GM23338 (cell line): ENCODE results near the gene AADAT. TPM values are rescaled to one million over a fixed set of nuclear protein-coding genes. Genes with fewer than 3 reads are reported as not detected.

Experiments used
- ATAC-seq: fragments of 200-7000 bp; cut with Tn5 transposase; 3 replicates; pipeline ENCODE4 v1.9.1; 2020
- DNase-seq: peaks from one replicate; pipeline ENCODE4 v3.0.0-alpha.2; 2015; ENCODE audit warnings: low spot score
- H2AFZ ChIP-seq: fragments of 200-600 bp; sonication (generic); 2 replicates; pipeline ENCODE4 v1.8.0; 2016; ENCODE audit warnings: antibody characterized with exemption, mild to moderate bottlenecking, moderate library complexity
- H3F3A ChIP-seq: fragments of 200-600 bp; sonication (generic); replicated peaks from 2 replicates; pipeline ENCODE4 v1.8.0; 2017; ENCODE audit warnings: antibody characterized with exemption, mixed run types, low read depth
- H3K27ac ChIP-seq: fragments of 200-600 bp; sonication (generic); 2 replicates; pipeline ENCODE4 v1.6.1; 2016; ENCODE audit warnings: low read depth
- H3K27me3 ChIP-seq: fragments of 200-600 bp; sonication (generic); 2 replicates; pipeline ENCODE4 v1.8.0; 2016; ENCODE audit warnings: mild to moderate bottlenecking, mixed run types, moderate library complexity; ENCODE audit not compliant: insufficient read depth
- H3K36me3 ChIP-seq: fragments of 200-600 bp; sonication (generic); 2 replicates; pipeline ENCODE4 v1.8.0; 2016; ENCODE audit warnings: mild to moderate bottlenecking; ENCODE audit not compliant: insufficient read depth
- H3K4me1 ChIP-seq: fragments of 200-600 bp; sonication (generic); 2 replicates; pipeline ENCODE4 v1.8.0; 2016; ENCODE audit warnings: mild to moderate bottlenecking, moderate library complexity; ENCODE audit not compliant: insufficient read depth
- H3K4me2 ChIP-seq: fragments of 200-600 bp; sonication (generic); 2 replicates; pipeline ENCODE4 v1.7.1; 2017; ENCODE audit warnings: mixed run types
- H3K4me3 ChIP-seq: fragments of 200-600 bp; sonication (generic); 2 replicates; pipeline ENCODE4 v1.6.1; 2016; ENCODE audit warnings: mixed run types
- H3K79me2 ChIP-seq: fragments of 200-600 bp; sonication (generic); replicated peaks from 2 replicates; pipeline ENCODE4 v1.8.0; 2017; ENCODE audit warnings: mild to moderate bottlenecking; ENCODE audit not compliant: insufficient read depth
- H3K9me2 ChIP-seq: fragments of 200-600 bp; sonication (generic); 2 replicates; pipeline ENCODE4 v1.8.0; 2017; ENCODE audit not compliant: insufficient read depth
- H4K20me1 ChIP-seq: fragments of 200-600 bp; sonication (generic); replicated peaks from 2 replicates; pipeline ENCODE4 v1.8.0; 2017; ENCODE audit warnings: mild to moderate bottlenecking; ENCODE audit not compliant: insufficient read depth
- H3K27ac Mint-ChIP-seq: 2 replicates; pipeline ENCODE4 v1.8.0; 2020; ENCODE audit warnings: inconsistent platforms, mild to moderate bottlenecking, moderate library complexity, mixed read lengths
- H3K27me3 Mint-ChIP-seq: 3 replicates; pipeline ENCODE4 v1.8.0; 2022; ENCODE audit warnings: low read depth, mild to moderate bottlenecking, moderate library complexity, mixed read lengths, inconsistent platforms; ENCODE audit not compliant: insufficient read depth, poor library complexity
- H3K36me3 Mint-ChIP-seq: 3 replicates; pipeline ENCODE4 v1.8.0; 2021; ENCODE audit warnings: low read depth, mild to moderate bottlenecking, inconsistent platforms, moderate library complexity, mixed read lengths
- H3K4me1 Mint-ChIP-seq: 3 replicates; pipeline ENCODE4 v1.8.0; 2020; ENCODE audit warnings: mild to moderate bottlenecking, inconsistent platforms, mixed read lengths
- H3K4me3 Mint-ChIP-seq: 3 replicates; pipeline ENCODE4 v1.8.0; 2021; ENCODE audit warnings: moderate library complexity, mild to moderate bottlenecking, inconsistent platforms, mixed read lengths
- H3K9me3 Mint-ChIP-seq: 3 replicates; pipeline ENCODE4 v1.8.0; 2020; ENCODE audit warnings: moderate library complexity, mild to moderate bottlenecking, inconsistent platforms, mixed read lengths
- CREB1 ChIP-seq: fragments of 250-450 bp; sonication (Bioruptor Pico); IDR thresholded peaks from 2 replicates; pipeline ENCODE4 v1.5.0; 2020; ENCODE audit warnings: low read depth, mild to moderate bottlenecking, moderate library complexity
- CTCF ChIP-seq, 2 experiments: fragments of 200-600 bp in 1 of 2; sonication (generic) in 1 of 2; conservative IDR thresholded peaks; 2 replicates each; pipeline versions ENCODE4 v1.5.1 to v1.6.1; 2016 to 2017; ENCODE audit warnings: antibody characterized with exemption in 2 of 2, low read depth in 2 of 2, mild to moderate bottlenecking in 2 of 2, moderate library complexity in 1 of 2
- ETS1 ChIP-seq: IDR thresholded peaks from 2 replicates; pipeline ENCODE4 v1.6.1; 2016; ENCODE audit warnings: antibody characterized with exemption
- EZH2 ChIP-seq: fragments of 200-600 bp; sonication (generic); IDR thresholded peaks from one replicate; pipeline ENCODE4 v1.8.0; 2017; ENCODE audit warnings: antibody characterized with exemption, mild to moderate bottlenecking, low read depth; ENCODE audit not compliant: unreplicated experiment
- EZH2phosphoT487 ChIP-seq: fragments of 200-600 bp; sonication (generic); IDR thresholded peaks from one replicate; pipeline ENCODE4 v1.8.1; 2018; ENCODE audit warnings: antibody characterized with exemption; ENCODE audit not compliant: unreplicated experiment
- JUNB ChIP-seq: IDR thresholded peaks from one replicate; pipeline ENCODE4 v1.6.1; 2016; ENCODE audit warnings: antibody characterized with exemption; ENCODE audit not compliant: unreplicated experiment
- NANOG ChIP-seq: IDR thresholded peaks from 2 replicates; pipeline ENCODE4 v1.6.1; 2016; ENCODE audit warnings: antibody characterized with exemption, borderline replicate concordance
- POLR2AphosphoS5 ChIP-seq: IDR thresholded peaks from 2 replicates; pipeline ENCODE4 v1.6.1; 2016; ENCODE audit warnings: antibody characterized with exemption, low read depth
- REST ChIP-seq: IDR thresholded peaks from one replicate; pipeline ENCODE4 v1.6.1; 2018; ENCODE audit warnings: antibody characterized with exemption; ENCODE audit not compliant: unreplicated experiment
- STAT1 ChIP-seq: IDR thresholded peaks from one replicate; pipeline ENCODE4 v1.6.1; 2016; ENCODE audit warnings: antibody characterized with exemption; ENCODE audit not compliant: unreplicated experiment
- ZNF114 ChIP-seq: fragments of 250-450 bp; sonication (Bioruptor Pico); IDR thresholded peaks from 2 replicates; pipeline ENCODE4 v1.5.0; 2020; ENCODE audit warnings: mild to moderate bottlenecking, moderate library complexity
- ZNF331 ChIP-seq: fragments of 250-450 bp; sonication (Bioruptor Pico); IDR thresholded peaks from 2 replicates; pipeline ENCODE4 v1.5.0; 2020; ENCODE audit warnings: low read depth, mild to moderate bottlenecking, moderate library complexity
- ZNF462 ChIP-seq: fragments of 250-450 bp; sonication (Bioruptor Pico); IDR thresholded peaks from 2 replicates; pipeline ENCODE4 v1.5.0; 2020; ENCODE audit warnings: mild to moderate bottlenecking, moderate library complexity
- polyA plus RNA-seq: library from polyadenylated mRNA; unstranded; fragments of >200 nt; fragmentation: Nextera tagmentation; extraction: Ambion mirVana; gene quantifications from 2 replicates; pipeline ENCODE4 v1.2.1, GENCODE V29; 2016
- total RNA-seq: library from RNA; depleted of rRNA; stranded (reverse); fragments of >200 nt; shearing (Covaris generic); gene quantifications from 2 replicates; pipeline ENCODE4 v1.2.3, GENCODE V29; 2014

The AADAT gene
- total and polyA plus RNA-seq, 2 experiments from 2014 or later: 6.9 to 7.0 TPM

GRCh38 chr4:170080496-170080895, 9.3 kb downstream of the AADAT start:
- no peak overlapping the region for H3K4me2 ChIP-seq
- DNase-seq: no peak
- H3K4me1 ChIP-seq: no peaks in the 10 kb centered on the region
- H3K4me1 Mint-ChIP-seq: no peaks in the 10 kb centered on the region
- no peak overlapping the region for H3K4me3 ChIP-seq
- no peak overlapping the region for H2AFZ ChIP-seq
- H3K4me3 Mint-ChIP-seq: no peak overlapping the region
- ATAC-seq: no peak
- no peaks in the 10 kb centered on the region for H3K27me3 Mint-ChIP-seq
- H3F3A ChIP-seq: no peaks in the 10 kb centered on the region
- no peak overlapping the region for H3K27ac ChIP-seq
- H3K27ac Mint-ChIP-seq: no peak overlapping the region; the same call in 1 of the 2 replicates
- H3K27me3 ChIP-seq: no peaks in the 10 kb centered on the region
- no peaks in the 10 kb centered on the region for H3K9me3 Mint-ChIP-seq
- no peaks in the 10 kb centered on the region for H3K79me2 ChIP-seq
- no peaks in the 10 kb centered on the region for H4K20me1 ChIP-seq
- no peaks in the 10 kb centered on the region; the same call in 1 of the 2 replicates for H3K36me3 ChIP-seq
- TF ChIP-seq JUNB: no peak
- no peak for TF ChIP-seq NANOG
- TF ChIP-seq ZNF331 (CRISPR knock-in tag): no peak
- TF ChIP-seq POLR2AphosphoS5: no peak
- TF ChIP-seq ZNF114 (CRISPR knock-in tag): no peak
- TF ChIP-seq STAT1: no peak
- TF ChIP-seq REST: no peak
- no peak for TF ChIP-seq CREB1 (CRISPR knock-in tag)
- no peak for TF ChIP-seq CTCF (conservative IDR thresholded peaks at IDR 0.05; ENCODE audit: low read depth in 2 of 2)
- TF ChIP-seq ZNF462 (CRISPR knock-in tag): no peak
- no peak for TF ChIP-seq ETS1
- no peak for TF ChIP-seq EZH2
- no peak for TF ChIP-seq EZH2phosphoT487
- H3K9me2 ChIP-seq: no peaks in the 10 kb centered on the region
- H3K36me3 Mint-ChIP-seq: peaks cover 59% of the 10 kb centered on the region
